Stimulated activated naive CD4-positive, alpha-beta T cell treated with Interleukin-2 at 50 U/mL for 16 hours (primary cell): ENCODE data around the gene ROR2.
A peak's percentile ranks its signal among the peaks of the same experiment; 100 is the strongest.

ENCODE experiments used
- DNase-seq: peaks from one replicate; lab custom pipeline; 2025; lab: John Stamatoyannopoulos, UW

ROR2 gene

GRCh38 chr9:91714874-91715615 is 235.0 kb downstream of the ROR2 start:
- no peak for DNase-seq

- DNase-seq, result no peak
Measured at GRCh38 chr9:91714020-91714806, 235.8 kb downstream of the ROR2 start.

GRCh38 chr9:91712811-91713210 is 237.2 kb downstream of the ROR2 start:
- DNase-seq, result no peak

GRCh38 chr9:91711755-91712601 is 238.1 kb downstream of the ROR2 start:
- peak; percentile 51 for DNase-seq

GRCh38 chr9:91710158-91710557 is 239.9 kb downstream of the ROR2 start:
- DNase-seq, result no peak

- no peak for DNase-seq
Measured at GRCh38 chr9:91705386-91705785, 244.6 kb downstream of the ROR2 start.

- DNase-seq, result no peak
Measured at GRCh38 chr9:91700475-91700874, 249.6 kb downstream of the ROR2 start.

- DNase-seq, result no peak
Measured at GRCh38 chr9:91698266-91698665, 251.8 kb downstream of the ROR2 start.

GRCh38 chr9:91697201-91697600 is 252.8 kb downstream of the ROR2 start:
- no peak for DNase-seq

GRCh38 chr9:91694081-91694870 is 255.8 kb downstream of the ROR2 start:
- no peak for DNase-seq

GRCh38 chr9:91693226-91693625 is 256.8 kb downstream of the ROR2 start:
- DNase-seq, result no peak

- no peak for DNase-seq
Measured at GRCh38 chr9:91690540-91691249, 259.3 kb downstream of the ROR2 start.

- no peak for DNase-seq
Measured at GRCh38 chr9:91689006-91689405, 261.0 kb downstream of the ROR2 start.

GRCh38 chr9:91683269-91683668 is 266.8 kb downstream of the ROR2 start:
- no peak for DNase-seq

- no peak for DNase-seq
Measured at GRCh38 chr9:91682806-91683205, 267.2 kb downstream of the ROR2 start.

- peak; percentile 52 for DNase-seq
Measured at GRCh38 chr9:91681461-91682305, 268.3 kb downstream of the ROR2 start.

GRCh38 chr9:91680998-91681397 is 269.0 kb downstream of the ROR2 start:
- no peak for DNase-seq

- no peak for DNase-seq
Measured at GRCh38 chr9:91680106-91680505, 269.9 kb downstream of the ROR2 start.

- no peak for DNase-seq
Measured at GRCh38 chr9:91678807-91679580, 271.0 kb downstream of the ROR2 start.
